ENCODE results near the gene TUBGCP3. TPM values are rescaled to one million over a fixed set of nuclear protein-coding genes. Genes with fewer than 3 reads are reported as not detected.

TUBGCP3 gene, protein sequence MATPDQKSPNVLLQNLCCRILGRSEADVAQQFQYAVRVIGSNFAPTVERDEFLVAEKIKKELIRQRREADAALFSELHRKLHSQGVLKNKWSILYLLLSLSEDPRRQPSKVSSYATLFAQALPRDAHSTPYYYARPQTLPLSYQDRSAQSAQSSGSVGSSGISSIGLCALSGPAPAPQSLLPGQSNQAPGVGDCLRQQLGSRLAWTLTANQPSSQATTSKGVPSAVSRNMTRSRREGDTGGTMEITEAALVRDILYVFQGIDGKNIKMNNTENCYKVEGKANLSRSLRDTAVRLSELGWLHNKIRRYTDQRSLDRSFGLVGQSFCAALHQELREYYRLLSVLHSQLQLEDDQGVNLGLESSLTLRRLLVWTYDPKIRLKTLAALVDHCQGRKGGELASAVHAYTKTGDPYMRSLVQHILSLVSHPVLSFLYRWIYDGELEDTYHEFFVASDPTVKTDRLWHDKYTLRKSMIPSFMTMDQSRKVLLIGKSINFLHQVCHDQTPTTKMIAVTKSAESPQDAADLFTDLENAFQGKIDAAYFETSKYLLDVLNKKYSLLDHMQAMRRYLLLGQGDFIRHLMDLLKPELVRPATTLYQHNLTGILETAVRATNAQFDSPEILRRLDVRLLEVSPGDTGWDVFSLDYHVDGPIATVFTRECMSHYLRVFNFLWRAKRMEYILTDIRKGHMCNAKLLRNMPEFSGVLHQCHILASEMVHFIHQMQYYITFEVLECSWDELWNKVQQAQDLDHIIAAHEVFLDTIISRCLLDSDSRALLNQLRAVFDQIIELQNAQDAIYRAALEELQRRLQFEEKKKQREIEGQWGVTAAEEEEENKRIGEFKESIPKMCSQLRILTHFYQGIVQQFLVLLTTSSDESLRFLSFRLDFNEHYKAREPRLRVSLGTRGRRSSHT
- 10 to 100 TPM; 32.0 to 34.5 (median 32.1) TPM for total RNA-seq

DNA sequence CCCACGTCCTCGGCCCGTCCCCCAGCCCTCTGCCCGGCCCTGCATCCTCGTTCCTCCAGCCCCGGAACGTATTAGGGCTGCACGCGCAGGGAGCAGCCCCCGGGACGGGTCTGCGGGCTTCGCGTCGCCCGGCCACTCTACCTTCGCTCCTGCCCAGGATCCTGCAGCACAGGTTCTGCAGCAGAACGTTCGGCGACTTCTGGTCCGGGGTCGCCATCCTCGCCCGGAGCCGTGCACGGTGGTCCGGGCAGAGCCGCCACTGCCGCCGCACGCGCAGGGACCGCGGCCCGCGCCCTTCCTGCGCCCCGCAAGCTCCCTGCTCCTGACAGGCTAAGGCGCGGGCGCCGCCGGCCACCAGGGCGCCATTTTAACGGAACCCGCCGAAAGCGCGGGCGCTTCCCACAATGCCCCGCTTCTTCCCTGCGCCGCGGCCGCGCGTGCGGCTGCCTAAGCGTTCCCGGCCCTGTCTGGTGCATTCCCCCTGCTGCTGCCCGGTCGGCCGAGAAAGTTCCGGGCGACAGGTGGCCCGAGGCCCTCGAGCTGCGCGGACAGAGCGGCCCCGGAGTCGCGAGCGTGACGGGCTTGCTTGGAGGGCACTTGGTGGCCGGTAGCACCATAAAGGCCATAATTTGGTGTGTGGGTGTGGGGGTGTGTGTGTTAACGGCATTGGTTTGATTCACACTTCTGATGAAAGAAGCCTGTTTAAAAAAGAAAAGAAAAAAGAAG, at the start of gene TUBGCP3:
Gene TUBGCP3 (minus strand): TSS at position 390 of the 726 bp plus-strand sequence. CDS start 173 bp downstream, at position 217.
- peak; percentile 53 to 80 for DNase-seq (ENCODE audit: low spot score in 2 of 2)
- TF ChIP-seq, protein P1, sequence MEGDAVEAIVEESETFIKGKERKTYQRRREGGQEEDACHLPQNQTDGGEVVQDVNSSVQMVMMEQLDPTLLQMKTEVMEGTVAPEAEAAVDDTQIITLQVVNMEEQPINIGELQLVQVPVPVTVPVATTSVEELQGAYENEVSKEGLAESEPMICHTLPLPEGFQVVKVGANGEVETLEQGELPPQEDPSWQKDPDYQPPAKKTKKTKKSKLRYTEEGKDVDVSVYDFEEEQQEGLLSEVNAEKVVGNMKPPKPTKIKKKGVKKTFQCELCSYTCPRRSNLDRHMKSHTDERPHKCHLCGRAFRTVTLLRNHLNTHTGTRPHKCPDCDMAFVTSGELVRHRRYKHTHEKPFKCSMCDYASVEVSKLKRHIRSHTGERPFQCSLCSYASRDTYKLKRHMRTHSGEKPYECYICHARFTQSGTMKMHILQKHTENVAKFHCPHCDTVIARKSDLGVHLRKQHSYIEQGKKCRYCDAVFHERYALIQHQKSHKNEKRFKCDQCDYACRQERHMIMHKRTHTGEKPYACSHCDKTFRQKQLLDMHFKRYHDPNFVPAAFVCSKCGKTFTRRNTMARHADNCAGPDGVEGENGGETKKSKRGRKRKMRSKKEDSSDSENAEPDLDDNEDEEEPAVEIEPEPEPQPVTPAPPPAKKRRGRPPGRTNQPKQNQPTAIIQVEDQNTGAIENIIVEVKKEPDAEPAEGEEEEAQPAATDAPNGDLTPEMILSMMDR (IDR thresholded peaks at IDR 0.05), result peak; percentile 7 to 37 (median 13)
- TF ChIP-seq POLR2A (IDR thresholded peaks at IDR 0.05) (no peak), POLR2AphosphoS5 (IDR thresholded peaks at IDR 0.05) (peak; percentile 44 to 45 (median 44))
- intact Hi-C loops (cut with DNase I; ENCODE audit: low total_unique reads), result no loop called here

DNA sequence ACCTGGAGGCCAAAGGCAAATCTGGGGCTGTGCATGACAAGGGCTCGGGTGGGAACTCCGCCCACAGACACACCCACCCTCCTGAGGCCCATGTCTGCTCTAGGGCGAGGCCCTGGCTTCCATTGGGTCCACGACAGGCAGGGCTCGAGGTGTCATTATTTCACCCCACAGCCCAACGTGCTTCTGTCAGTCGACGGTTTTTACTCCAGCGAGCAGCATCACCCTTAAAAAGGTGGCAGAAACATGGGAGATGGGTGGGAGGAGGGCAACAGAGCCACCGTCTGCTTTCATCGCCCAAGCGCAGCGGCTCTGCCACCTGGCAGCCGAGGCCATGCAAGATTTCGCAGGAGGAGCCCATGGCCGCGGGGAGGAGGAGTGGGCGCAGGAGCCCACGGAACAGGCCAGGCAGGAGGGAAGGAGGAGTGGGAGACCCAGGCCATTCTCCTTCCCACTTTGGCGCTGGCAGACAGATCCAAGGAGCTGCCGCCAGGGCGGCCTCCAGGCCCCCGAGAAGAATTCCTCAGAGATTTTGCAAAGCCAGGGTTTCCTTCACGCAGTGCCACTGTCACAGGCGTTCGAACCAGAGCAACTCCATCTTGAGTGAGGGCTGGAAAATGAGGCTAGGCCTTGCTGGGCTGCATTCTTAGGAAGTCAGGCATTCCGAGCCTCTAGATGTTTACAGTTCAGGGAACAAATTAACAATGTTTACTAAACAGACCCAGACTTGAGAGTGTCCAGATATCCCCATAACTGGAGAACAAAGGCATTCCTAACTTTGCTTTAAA, 49.3 kb upstream of the TUBGCP3 start:
- no peak overlapping the region for H3K4me3 ChIP-seq
- DNase-seq (ENCODE audit: low spot score in 2 of 2), result peak in 1 of 2 donors; percentile 37
- H3K4me1 ChIP-seq, result no peaks in the 10 kb centered on the region
- H3K36me3 ChIP-seq, result no peaks in the 10 kb centered on the region
- H3K9me3 ChIP-seq, result no peaks in the 10 kb centered on the region
- no peak overlapping the region for H3K27ac ChIP-seq
- H3K27me3 ChIP-seq, result peaks cover 2 to 49% of the 10 kb centered on the region in 2 donors
- TF ChIP-seq, protein P1 (IDR thresholded peaks at IDR 0.05), result no peak
- TF ChIP-seq POLR2AphosphoS5 (IDR thresholded peaks at IDR 0.05) (no peak), POLR2A (IDR thresholded peaks at IDR 0.05) (no peak)
- intact Hi-C loops (cut with DNase I; ENCODE audit: low total_unique reads), result no loop called here

More for the DNA sequence above, at the start of gene TUBGCP3:
- Histone ChIP-seq H3K27me3 (no peaks in the 10 kb centered on the region), H3K4me3 (peak within 1 kb of the TSS; percentile 83 to 99 (median 94)), H3K27ac (peak within 1 kb of the TSS; percentile 93 to 97), H3K4me1 (peaks cover 0 to 9% of the 10 kb centered on the region in 2 donors), H3K36me3 (no peaks in the 10 kb centered on the region), H3K9me3 (no peaks in the 10 kb centered on the region)

DNA sequence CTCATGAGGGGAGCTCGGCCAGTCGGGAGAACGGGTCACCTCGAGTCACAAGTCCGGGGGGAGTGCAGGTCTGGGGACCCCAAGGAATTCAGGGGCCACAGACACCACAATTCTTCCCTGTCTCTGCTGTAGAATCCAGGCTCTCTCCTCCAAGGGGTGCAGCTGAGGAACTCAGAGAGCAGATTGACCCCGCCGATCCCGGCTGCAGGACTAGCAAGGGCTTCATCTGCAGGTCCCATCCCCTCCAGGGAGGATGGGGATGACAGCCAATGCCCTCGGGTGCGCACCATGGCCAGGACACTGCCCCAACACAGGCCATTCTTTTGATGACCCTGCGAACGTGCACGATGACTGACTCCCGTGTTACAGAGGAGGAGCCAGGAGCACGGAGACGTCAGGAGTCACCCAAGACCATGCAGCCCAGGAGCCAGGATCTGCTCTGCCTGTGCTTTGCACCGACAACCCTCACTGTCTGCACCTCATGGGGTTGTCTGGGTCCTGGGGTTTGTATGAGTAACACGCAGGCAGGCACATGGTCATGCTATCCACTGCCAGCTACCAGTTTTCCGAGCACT, 48.5 kb upstream of the TUBGCP3 start:
- Histone ChIP-seq H3K27me3 (peaks cover 2 to 49% of the 10 kb centered on the region in 2 donors), H3K4me3 (no peak overlapping the region), H3K36me3 (no peaks in the 10 kb centered on the region), H3K27ac (no peak overlapping the region), H3K4me1 (no peaks in the 10 kb centered on the region), H3K9me3 (no peaks in the 10 kb centered on the region)
- peak in 1 of 2 donors; percentile 36 for DNase-seq (ENCODE audit: low spot score in 2 of 2)
- TF ChIP-seq, protein P1 (IDR thresholded peaks at IDR 0.05), result no peak
- TF ChIP-seq POLR2AphosphoS5 (IDR thresholded peaks at IDR 0.05) (no peak), POLR2A (IDR thresholded peaks at IDR 0.05) (no peak)
- intact Hi-C loops (cut with DNase I; ENCODE audit: low total_unique reads), result no loop called here

DNA sequence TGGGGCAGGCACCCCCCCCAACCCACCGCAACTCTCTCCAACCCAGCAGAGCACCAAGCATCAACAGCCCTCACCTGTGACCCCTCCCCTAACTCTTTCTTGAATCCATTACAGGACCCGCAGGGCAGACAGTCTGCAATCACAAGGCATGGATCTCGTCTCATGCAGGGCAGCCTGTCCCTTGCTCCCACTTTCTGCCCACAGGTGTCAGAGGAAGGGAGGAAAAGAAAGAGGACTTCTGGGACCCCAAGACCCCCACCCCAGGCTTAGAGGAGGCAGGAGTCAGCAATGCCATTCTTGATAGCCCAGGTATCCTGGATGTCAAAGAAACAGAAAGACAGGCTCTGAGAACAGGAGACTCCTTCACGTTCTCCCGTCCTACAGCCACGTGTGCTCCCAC, 47.4 kb upstream of the TUBGCP3 start:
- Histone ChIP-seq H3K9me3 (no peaks in the 10 kb centered on the region), H3K4me1 (no peaks in the 10 kb centered on the region), H3K27ac (no peak overlapping the region), H3K4me3 (no peak overlapping the region), H3K36me3 (no peaks in the 10 kb centered on the region), H3K27me3 (peaks cover 2 to 49% of the 10 kb centered on the region in 2 donors)
- TF ChIP-seq, protein P1 (IDR thresholded peaks at IDR 0.05), result no peak
- no peak for TF ChIP-seq POLR2A (IDR thresholded peaks at IDR 0.05)
- TF ChIP-seq POLR2AphosphoS5 (IDR thresholded peaks at IDR 0.05), result no peak
- intact Hi-C loops (cut with DNase I; ENCODE audit: low total_unique reads), result no loop called here
- DNase-seq (ENCODE audit: low spot score in 2 of 2), result peak in 1 of 2 donors; percentile 6
